D721Med (cell line): ENCODE measurements around the gene CSTPP1.

Experiments
- DNase-seq: peaks from one replicate; pipeline ENCODE4 v3.0.0; 2011; ENCODE audit warnings: low spot score; ENCODE audit not compliant: insufficient read length
- FAIRE-seq: peaks from 2 replicates; lab custom pipeline; 2011; peaks lifted over from hg19 to GRCh38; lab: Jason Lieb, UNC
- TF ChIP-seq, protein P1 (sequence below): IDR thresholded peaks from 2 replicates; pipeline ENCODE4 v1.5.1; 2012; ENCODE audit warnings: mild to moderate bottlenecking, control low read depth; ENCODE audit not compliant: insufficient read depth; ENCODE audit errors: missing control alignments

Gene CSTPP1

DNA sequence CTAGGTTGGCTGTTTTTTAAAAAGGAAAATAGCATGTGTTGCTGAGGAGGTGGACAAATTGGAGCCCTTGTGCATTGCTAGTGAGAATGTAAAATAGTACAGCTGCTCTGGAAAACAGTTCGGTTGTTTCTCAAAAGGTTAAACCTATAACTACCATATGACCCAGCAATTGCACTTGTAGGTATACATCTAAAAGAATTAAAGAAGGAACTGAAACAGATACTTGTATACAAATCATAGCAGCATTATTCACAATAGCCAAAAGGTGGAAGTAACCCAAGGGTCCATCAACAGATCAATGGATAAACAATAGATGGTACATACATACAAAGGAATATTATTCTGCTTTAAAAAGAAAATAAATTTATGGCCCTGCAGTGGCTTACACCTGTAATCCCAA is 111.4 kb downstream of the CSTPP1 start:
- FAIRE-seq (no peak), DNase-seq (no peak)
- TF ChIP-seq, protein P1, sequence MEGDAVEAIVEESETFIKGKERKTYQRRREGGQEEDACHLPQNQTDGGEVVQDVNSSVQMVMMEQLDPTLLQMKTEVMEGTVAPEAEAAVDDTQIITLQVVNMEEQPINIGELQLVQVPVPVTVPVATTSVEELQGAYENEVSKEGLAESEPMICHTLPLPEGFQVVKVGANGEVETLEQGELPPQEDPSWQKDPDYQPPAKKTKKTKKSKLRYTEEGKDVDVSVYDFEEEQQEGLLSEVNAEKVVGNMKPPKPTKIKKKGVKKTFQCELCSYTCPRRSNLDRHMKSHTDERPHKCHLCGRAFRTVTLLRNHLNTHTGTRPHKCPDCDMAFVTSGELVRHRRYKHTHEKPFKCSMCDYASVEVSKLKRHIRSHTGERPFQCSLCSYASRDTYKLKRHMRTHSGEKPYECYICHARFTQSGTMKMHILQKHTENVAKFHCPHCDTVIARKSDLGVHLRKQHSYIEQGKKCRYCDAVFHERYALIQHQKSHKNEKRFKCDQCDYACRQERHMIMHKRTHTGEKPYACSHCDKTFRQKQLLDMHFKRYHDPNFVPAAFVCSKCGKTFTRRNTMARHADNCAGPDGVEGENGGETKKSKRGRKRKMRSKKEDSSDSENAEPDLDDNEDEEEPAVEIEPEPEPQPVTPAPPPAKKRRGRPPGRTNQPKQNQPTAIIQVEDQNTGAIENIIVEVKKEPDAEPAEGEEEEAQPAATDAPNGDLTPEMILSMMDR = no peak

DNA sequence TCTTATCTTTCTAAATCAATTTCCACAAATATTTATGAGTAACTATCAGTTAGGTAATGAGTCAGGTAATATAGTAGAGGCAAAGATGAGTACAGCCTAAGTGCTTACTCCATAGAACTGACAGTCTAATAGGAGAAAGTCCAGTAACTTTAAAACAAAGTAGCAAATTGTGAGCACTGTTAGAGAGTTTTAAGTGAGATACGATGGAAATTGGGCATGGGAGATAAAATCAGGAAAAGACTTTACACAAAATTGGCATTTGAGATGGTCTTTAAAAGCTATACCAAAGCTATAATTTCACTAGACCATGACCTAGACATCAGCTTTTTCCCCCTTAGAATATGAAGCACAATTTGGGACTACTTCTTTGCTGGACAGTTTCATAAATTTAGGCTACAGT is 113.7 kb downstream of the CSTPP1 start:
- FAIRE-seq (peak; percentile 29), DNase-seq (no peak)
- TF ChIP-seq, protein P1 = no peak

DNA sequence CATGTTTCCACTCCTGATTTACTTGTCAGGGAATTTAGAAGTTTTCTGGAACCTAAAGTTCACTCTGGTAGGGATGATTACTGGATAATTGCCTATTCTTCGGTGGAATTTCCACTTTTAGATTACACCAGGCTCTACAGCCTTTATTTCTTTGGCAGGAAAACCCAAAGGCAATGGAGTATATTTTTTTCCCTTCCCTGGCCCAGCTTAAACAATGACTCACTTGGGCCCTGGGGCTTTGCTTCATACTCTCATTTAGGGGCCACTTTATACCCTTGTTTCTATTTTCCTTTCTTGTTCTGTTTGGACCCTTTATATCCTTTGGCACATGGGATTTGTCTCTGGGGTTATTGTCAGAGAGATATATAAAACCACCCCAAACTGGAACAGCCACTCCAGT is 114.7 kb downstream of the CSTPP1 start:
- no peak for FAIRE-seq

DNA sequence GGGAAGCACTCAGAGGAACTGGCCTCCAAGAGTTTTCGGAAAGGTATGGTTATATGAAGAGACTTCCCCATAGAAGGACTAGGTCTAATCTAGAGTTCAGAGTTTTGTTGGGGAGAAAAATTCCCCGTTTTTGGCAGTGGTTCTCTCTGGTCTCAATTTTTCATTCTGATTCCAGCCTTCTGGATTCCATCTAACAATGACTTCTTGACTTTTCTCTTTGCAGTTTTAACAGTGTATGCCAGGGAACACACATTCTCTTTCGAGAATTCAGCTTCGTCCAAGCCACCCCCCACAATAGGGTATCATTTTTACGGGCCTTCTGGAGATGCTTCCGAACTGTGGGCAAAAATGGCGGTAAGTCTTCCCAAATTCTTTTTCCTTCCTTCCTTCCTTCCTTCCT is 115.6 kb downstream of the CSTPP1 start:
- TF ChIP-seq, protein P1 = no peak
- FAIRE-seq (no peak), DNase-seq (no peak)

More for the DNA sequence above, 114.7 kb downstream of the CSTPP1 start:
- no peak for DNase-seq
- TF ChIP-seq, protein P1 = no peak

DNA sequence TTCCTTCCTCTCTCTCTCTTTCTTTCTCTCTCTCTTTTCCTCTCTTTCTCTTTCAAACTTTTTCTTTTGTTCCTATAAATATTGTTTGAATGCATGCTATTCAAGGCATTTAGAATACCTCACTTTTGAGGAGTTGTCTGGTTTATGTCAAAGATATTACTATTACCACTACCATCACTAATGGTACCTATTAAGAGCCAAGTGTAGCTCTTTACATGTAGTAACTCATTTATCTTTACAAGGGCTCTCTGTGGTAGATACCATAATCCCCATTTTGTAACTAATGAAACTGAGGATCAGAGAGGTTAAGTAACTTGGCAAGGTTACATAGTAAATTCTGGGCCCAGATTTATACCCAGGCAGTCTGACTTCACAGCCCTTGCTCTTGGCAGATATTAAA is 116.0 kb downstream of the CSTPP1 start:
- FAIRE-seq (no peak), DNase-seq (no peak)
- TF ChIP-seq, protein P1 = no peak

DNA sequence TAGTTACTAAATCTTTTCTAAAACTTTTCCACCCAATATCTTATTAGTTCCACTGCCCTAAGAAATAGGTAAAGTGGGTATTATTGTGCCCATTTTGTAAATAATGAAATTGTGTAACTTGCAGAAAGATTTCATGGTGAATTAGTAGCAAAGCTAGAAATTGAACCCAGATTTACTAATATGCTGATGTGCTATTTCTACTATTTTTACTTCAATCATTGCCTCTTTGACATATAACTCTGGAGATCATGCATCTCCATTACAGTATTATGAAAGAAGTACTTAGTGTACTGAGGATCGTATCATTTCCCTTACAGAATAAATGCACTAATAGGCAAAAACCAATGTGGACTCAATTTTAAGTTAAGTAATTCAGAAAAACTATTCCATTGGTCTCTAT is 119.0 kb downstream of the CSTPP1 start:
- FAIRE-seq (peak; percentile 63), DNase-seq (no peak)
- TF ChIP-seq, protein P1 = no peak

DNA sequence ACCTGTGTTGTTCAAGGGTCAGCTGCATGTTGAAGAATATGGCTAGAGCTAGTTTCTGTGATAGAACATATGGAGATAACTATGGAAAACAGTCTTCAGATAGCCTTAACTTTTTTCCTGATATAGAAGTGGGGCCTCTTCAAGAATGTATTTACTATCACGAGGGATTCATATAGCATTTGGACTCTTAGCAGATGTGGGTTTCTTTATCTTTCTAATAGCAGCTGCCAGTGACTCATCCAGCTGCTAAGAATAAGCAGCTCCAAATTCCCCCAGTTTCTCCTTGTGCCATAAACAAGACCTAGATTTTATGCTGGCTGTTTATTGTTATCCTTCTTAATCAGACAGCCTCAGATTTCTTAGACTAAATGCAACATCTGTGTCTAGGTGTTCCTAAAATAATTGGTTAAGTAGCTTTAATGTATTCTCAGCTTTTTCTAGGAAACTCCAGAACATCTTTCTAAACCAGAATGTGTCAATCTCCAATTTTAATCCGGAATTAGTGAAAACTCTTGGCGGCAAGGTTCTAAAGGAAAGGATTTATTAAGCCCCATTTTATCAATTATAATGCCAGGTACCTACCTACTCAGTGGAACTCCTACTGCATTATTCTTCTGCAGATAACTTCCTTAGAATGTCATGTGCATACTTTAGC is 119.8 kb downstream of the CSTPP1 start:
- no peak for FAIRE-seq
- DNase-seq = no peak
- TF ChIP-seq, protein P1 = no peak
